ENCODE measurements around the gene FAM240B. TPM values are rescaled to one million over a fixed set of nuclear protein-coding genes. Genes with fewer than 3 reads are reported as not detected.
A peak's percentile ranks its signal among the peaks of the same experiment; 100 is the strongest.

FAM240B gene
- total and polyA plus RNA-seq, 2 of the 8 experiments (the other 6 are each of a cell fraction or from before 2014, with no cell fraction given) = not detected

GRCh38 chr9:38707885-38708637 lies 11.9 kb downstream of the FAM240B start:
- Histone ChIP-seq H3K4me1 (replicated peaks in 1 of 4; ENCODE audit: control insufficient read depth in 3 of 4, insufficient read depth in 4 of 4, low read length in 3 of 4) (no peaks in the 10 kb centered on the region), H2AFZ (ENCODE audit: low read length) (peak overlapping the region; percentile 94), H2BK12ac (ENCODE audit: low read depth, low read length) (peak overlapping the region; percentile 95), H3K79me2 (ENCODE audit: control insufficient read depth in 1 of 2, insufficient read depth in 2 of 2, low read length in 2 of 2) (no peaks in the 10 kb centered on the region), H3K36me3 (ENCODE audit: control insufficient read depth in 2 of 4, insufficient read depth in 4 of 4, low read length in 3 of 4) (no peaks in the 10 kb centered on the region), H4K91ac (replicated peaks; ENCODE audit: insufficient read length, low read length) (peak overlapping the region; percentile 22), H2AK5ac (ENCODE audit: low read depth, low read length) (no peak overlapping the region), H4K5ac (ENCODE audit: insufficient read length, low read depth, low read length) (no peak overlapping the region), H3K56ac (replicated peaks; ENCODE audit: insufficient read length, low read depth, low read length) (no peak overlapping the region), H3K4ac (replicated peaks; ENCODE audit: insufficient read length, low read depth, low read length) (no peak overlapping the region), H3K23me2 (ENCODE audit: low read depth, low read length) (no peaks in the 10 kb centered on the region), H3K79me1 (ENCODE audit: low read depth, low read length) (no peaks in the 10 kb centered on the region), H3K18ac (ENCODE audit: extremely low read depth, low read length) (peak overlapping the region; percentile 80), H4K8ac (ENCODE audit: extremely low read depth, insufficient read depth, low read length) (no peak overlapping the region), H2BK5ac (ENCODE audit: low read depth, low read length) (peak overlapping the region; percentile 66; the same call in 1 of the 2 replicates), H3K9me3 (ENCODE audit: insufficient read depth in 2 of 2, low read depth in 1 of 2, low read length in 1 of 2) (peaks cover 0 to 4% of the 10 kb centered on the region in 2 experiments; a peak in 1 of 4 replicates), H2BK20ac (ENCODE audit: low read length) (peak overlapping the region; percentile 28; the same call in 1 of the 2 replicates), H3K9ac (replicated peaks in 1 of 4; ENCODE audit: extremely low read depth in 1 of 4, low read depth in 3 of 4, low read length in 3 of 4) (no peak overlapping the region), H3K4me3 (ENCODE audit: extremely low read depth in 1 of 4, insufficient read depth in 2 of 4, low read depth in 3 of 4, low read length in 4 of 4) (no peak overlapping the region), H3K4me2 (ENCODE audit: insufficient read depth in 1 of 2, low read depth in 2 of 2, low read length in 2 of 2) (no peak overlapping the region), H3K27ac (ENCODE audit: low read depth, low read length) (no peak overlapping the region), H2BK15ac (ENCODE audit: low read length) (no peak overlapping the region; the same call in 1 of the 2 replicates), H3K27me3 (replicated peaks in 1 of 4; ENCODE audit: control insufficient read depth in 3 of 4, extremely low read depth in 1 of 4, insufficient read depth in 3 of 4, low read length in 3 of 4) (no peaks in the 10 kb centered on the region; a peak in 1 of 7 replicates), H2BK120ac (replicated peaks; ENCODE audit: low read depth, low read length) (peak overlapping the region; percentile 18), H3K23ac (ENCODE audit: insufficient read length) (no peak overlapping the region), H4K20me1 (replicated peaks in 1 of 2; ENCODE audit: control insufficient read depth in 1 of 2, insufficient read depth in 2 of 2, low read length in 2 of 2) (no peaks in the 10 kb centered on the region), H3K14ac (ENCODE audit: insufficient read length) (no peak overlapping the region)
- FAIRE-seq = peak; percentile 91
- no peak for DNase-seq (ENCODE audit: low read depth in 1 of 2, low spot score in 2 of 2)
- WGBS, 2 experiments (ENCODE audit: extremely low coverage in 1 of 2, insufficient coverage in 1 of 2, insufficient read length in 1 of 2, insufficient replicate concordance in 2 of 2, low coverage in 1 of 2, low lambda C conversion rate in 2 of 2, missing lambda C conversion rate in 1 of 2) = 75% methylated on average over 10 of the region's 10 CpGs; no CpG with 5 or more reads in 1 of the 2 experiments
- ChIA-PET POLR2A (ENCODE audit: partially characterized antibody) (interaction anchor here (1.4 kb wide), 1 partner anchor 13 kb away, joined by 3 read pairs; no protein-coding TSS in a partner anchor), CTCF (ENCODE audit: partially characterized antibody) (interaction anchor here (0.7 to 6.6 kb wide), 25 partner anchors 8 to 363 kb away, joined by 3 to 53 read pairs (median 5); partner anchors contain the start of gene FAM240B)
- no peak for TF ChIP-seq EGR1 (IDR thresholded peaks at IDR 0.05; ENCODE audit: borderline replicate concordance, low read depth, low read length)
- no peak for TF ChIP-seq POLR2AphosphoS5 (IDR thresholded peaks at IDR 0.05; ENCODE audit: low read depth, low read length)
- TF ChIP-seq SIRT6 (IDR thresholded peaks at IDR 0.05; ENCODE audit: low read length) = no peak
- no peak for TF ChIP-seq HDAC6 (IDR thresholded peaks at IDR 0.05; ENCODE audit: low read depth, low read length)

Data from H1 (cell line).